T-helper 2 cell treated with Interferon-gamma antibody and Interleukin-4, amounts not matched to agents 5 μg/mL and 100 μg/mL, for 36 hours (primary cell): ENCODE measurements around the gene CHRNA7.
"Not testable (repeated sequence)": the region's sequence is repeated elsewhere in the genome, so short reads cannot be mapped to it uniquely, and the experiment has no call there.

Experiments used
- DNase-seq: peaks from one replicate; pipeline ENCODE4 v3.0.0; 2021; ENCODE audit warnings: low spot score
- H3K27ac Mint-ChIP-seq: one replicate; pipeline ENCODE4 v1.8.0; 2021; ENCODE audit warnings: mild to moderate bottlenecking, mixed read lengths
- H3K27me3 Mint-ChIP-seq: one replicate; pipeline ENCODE4 v1.8.0; 2021; ENCODE audit warnings: low read depth, mixed read lengths
- H3K36me3 Mint-ChIP-seq: one replicate; pipeline ENCODE4 v1.8.0; 2021; ENCODE audit warnings: low read depth, mixed read lengths
- H3K4me1 Mint-ChIP-seq: one replicate; pipeline ENCODE4 v1.8.0; 2021; ENCODE audit warnings: low read depth, mixed read lengths
- H3K4me3 Mint-ChIP-seq: one replicate; pipeline ENCODE4 v1.8.0; 2022; ENCODE audit warnings: mild to moderate bottlenecking, moderate library complexity, mixed read lengths
- H3K9me3 Mint-ChIP-seq: one replicate; pipeline ENCODE4 v1.8.0; 2021; ENCODE audit warnings: mixed read lengths

The CHRNA7 gene

DNA sequence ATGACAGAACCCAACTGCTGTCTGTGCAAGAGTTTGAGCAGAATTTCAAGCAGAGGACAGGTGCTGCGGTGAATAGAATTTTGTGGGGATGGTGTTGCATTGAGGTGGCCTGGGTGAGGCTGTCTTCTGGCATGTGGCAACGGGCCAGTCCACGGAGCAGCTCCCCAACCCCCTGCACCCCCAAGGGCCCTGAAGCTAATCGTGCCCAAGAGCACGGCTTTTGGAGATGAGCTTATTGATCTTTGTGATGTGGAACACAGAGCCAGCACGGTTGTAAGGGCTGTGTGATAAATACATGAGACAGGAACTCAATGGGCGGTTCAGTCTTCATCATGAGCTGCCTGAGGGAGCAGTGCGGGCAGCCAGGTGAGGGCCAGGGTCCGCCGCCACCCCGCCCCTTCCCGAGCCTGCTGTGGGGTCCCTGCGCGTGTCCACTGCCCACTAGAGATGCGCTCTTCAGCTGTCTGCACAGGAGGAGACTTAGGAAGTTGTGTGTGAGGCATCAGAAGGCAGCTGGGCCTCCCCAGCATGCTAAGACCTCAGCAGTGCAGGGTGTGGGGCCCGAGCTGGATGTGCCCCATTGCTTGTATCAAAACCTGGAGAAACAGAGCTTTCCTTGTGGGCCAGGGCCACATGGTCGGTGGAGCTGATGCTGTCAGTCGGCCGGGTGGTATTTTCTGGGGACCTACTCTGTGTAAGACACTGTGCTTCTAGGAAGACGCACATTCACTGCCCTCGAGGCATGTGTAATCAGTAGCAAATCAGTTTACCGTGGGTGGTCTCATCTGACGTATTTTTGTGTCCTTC is 90.5 kb downstream of the CHRNA7 start:
- no peaks in the 10 kb centered on the region for H3K27me3 Mint-ChIP-seq
- H3K27ac Mint-ChIP-seq: no peak overlapping the region
- no peaks in the 10 kb centered on the region for H3K36me3 Mint-ChIP-seq
- no peak overlapping the region for H3K4me3 Mint-ChIP-seq
- no peaks in the 10 kb centered on the region for H3K9me3 Mint-ChIP-seq
- H3K4me1 Mint-ChIP-seq: no peaks in the 10 kb centered on the region
- DNase-seq: no peak

DNA sequence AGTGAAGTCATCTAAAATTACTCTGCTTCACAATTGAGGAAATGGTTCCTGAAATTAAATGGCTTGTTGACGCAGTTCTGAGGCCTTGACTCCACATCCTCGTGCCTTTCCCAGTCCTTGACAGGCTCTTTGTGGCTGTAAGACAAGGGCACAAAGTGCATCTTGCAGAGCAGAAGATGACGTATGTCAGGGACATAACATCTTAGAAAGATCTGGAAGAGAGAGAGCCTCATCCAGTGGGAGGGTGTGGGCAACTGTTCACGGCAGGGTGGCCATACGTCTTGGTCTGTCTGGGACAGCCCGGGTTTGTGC is 91.0 kb downstream of the CHRNA7 start:
- H3K9me3 Mint-ChIP-seq: no peaks in the 10 kb centered on the region
- no peaks in the 10 kb centered on the region for H3K36me3 Mint-ChIP-seq
- H3K4me3 Mint-ChIP-seq: no peak overlapping the region
- no peaks in the 10 kb centered on the region for H3K4me1 Mint-ChIP-seq
- H3K27me3 Mint-ChIP-seq: no peaks in the 10 kb centered on the region
- no peak overlapping the region for H3K27ac Mint-ChIP-seq
- no peak for DNase-seq

DNA sequence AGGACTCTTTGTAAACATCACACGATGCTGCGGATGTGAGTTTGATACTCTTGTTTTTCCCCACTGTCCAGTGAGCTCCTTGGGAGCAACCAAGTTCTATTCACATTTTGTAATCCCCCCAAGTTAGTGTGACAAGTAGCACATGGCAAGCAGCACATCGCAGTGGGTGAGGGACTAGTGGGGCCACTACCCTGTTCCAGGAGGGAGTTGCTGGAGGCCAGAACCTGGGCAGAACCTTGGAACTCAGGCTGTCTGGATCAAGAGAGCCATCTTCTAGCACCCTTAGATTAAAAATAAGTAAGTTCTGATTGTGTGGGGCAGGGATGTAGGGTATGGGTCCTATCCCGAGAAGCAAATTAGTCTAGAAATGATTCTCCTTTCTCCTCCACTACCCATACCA is 91.7 kb downstream of the CHRNA7 start:
- Mint-ChIP-seq H3K27ac (no peak overlapping the region), H3K4me1 (no peaks in the 10 kb centered on the region), H3K27me3 (no peaks in the 10 kb centered on the region), H3K36me3 (no peaks in the 10 kb centered on the region), H3K4me3 (no peak overlapping the region), H3K9me3 (no peaks in the 10 kb centered on the region)
- no peak for DNase-seq

DNA sequence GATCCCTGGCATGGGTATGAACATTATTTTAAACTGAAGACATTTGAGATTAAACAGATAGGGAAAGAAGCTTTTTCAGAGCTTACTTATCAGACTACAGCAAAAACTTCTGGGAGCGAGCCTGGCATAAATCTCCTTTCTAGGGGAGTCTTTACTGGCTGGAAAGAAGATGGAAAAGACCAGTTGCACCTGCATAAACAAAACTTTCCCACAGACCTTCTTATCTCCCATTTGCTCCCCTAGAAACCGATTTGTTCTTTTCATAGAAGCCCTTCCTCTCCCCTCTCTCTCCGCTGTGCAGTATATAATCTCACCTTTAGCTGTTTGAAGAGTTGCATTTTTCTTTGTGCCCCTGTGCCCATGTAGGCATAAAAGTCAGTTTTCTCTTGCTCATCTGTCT is 93.2 kb downstream of the CHRNA7 start:
- Mint-ChIP-seq H3K9me3 (no peaks in the 10 kb centered on the region), H3K27ac (no peak overlapping the region), H3K4me1 (no peaks in the 10 kb centered on the region), H3K36me3 (no peaks in the 10 kb centered on the region), H3K27me3 (no peaks in the 10 kb centered on the region), H3K4me3 (no peak overlapping the region)
- no peak for DNase-seq

DNA sequence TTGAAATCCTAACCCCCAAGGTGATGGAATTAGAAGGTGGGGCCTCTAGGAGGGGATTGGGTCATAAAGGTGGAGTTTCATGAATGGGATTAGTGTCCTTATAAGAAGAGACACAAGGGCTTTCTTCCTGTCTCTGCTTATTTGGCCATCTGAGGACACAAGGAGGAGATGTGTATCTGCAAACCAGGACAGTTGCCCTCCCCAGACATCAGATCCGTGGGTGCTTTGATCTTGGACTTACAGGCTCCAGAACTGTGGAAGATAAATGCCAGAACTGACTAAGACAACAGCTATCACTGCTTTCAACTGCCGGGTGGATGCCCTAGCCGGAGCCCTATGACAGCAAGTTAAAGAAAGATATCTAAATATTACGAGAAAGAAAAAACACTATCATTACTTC is 94.4 kb downstream of the CHRNA7 start:
- Mint-ChIP-seq H3K27ac (no peak overlapping the region), H3K36me3 (no peaks in the 10 kb centered on the region), H3K9me3 (no peaks in the 10 kb centered on the region), H3K4me1 (no peaks in the 10 kb centered on the region), H3K27me3 (no peaks in the 10 kb centered on the region), H3K4me3 (no peak overlapping the region)
- no peak for DNase-seq

DNA sequence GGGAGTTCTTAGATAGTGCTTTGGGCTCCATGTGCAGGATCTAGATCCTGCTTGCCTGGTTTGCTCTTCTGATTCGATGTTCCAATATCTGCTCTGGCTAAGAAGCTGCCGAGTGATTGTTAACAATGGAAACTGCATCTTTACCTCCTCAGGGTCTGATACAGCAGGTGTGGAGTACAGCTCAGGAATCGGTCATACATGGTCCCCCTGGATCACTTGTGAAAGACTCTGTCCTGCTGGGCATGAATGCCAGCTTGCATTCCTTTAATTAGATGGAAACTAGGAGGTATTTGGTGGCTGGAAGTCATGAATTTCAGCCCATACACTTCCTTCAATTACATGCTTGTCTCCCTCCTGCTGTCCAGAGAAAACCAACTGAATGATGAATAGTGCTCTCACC is 95.3 kb downstream of the CHRNA7 start:
- no peak overlapping the region for H3K27ac Mint-ChIP-seq
- DNase-seq: no peak
- no peaks in the 10 kb centered on the region for H3K9me3 Mint-ChIP-seq
- no peaks in the 10 kb centered on the region for H3K27me3 Mint-ChIP-seq
- H3K4me1 Mint-ChIP-seq: no peaks in the 10 kb centered on the region
- H3K36me3 Mint-ChIP-seq: no peaks in the 10 kb centered on the region
- no peak overlapping the region for H3K4me3 Mint-ChIP-seq

DNA sequence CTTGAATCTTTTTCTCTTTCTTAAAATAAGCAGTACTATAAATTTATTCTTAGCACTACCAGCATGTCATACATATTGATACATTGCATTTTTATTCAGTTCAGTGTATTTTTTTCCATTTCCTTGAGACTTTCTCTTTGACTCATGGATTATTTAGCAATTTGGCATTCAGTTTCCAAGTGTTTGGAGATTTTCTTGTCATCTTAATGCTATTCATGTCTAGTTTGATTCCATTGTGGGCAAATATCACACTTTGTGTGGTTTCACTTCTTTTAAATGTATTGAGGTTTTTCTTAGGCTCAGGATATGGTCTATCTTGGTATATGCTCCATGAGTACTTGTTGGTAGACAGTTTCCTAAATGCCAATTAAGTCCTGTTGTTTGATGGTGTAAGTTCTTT is 99.5 kb downstream of the CHRNA7 start:
- Mint-ChIP-seq H3K4me3 (no peak overlapping the region), H3K4me1 (no peaks in the 10 kb centered on the region), H3K9me3 (no peaks in the 10 kb centered on the region), H3K27me3 (no peaks in the 10 kb centered on the region), H3K27ac (no peak overlapping the region), H3K36me3 (no peaks in the 10 kb centered on the region)
- no peak for DNase-seq

DNA sequence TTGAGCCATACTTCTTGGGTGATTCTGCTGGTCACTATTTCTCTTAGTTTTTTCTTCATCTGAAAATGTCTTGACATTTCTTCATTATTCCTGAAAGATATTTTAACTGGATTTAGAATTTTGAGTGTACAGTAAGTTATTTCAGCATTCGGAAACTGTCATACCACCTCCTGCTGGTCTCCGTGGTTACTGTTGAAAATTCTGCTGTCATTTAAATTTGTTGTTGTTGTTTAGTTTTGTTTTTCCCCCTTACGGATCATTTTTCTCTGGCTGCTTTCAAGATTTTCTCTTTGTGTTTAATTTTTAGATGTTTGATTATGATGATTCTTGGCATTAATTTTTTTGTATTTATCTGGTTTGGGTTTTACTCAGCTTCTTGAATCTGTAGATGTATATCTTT is 100.5 kb downstream of the CHRNA7 start:
- no peaks in the 10 kb centered on the region for H3K27me3 Mint-ChIP-seq
- H3K36me3 Mint-ChIP-seq: no peaks in the 10 kb centered on the region
- H3K9me3 Mint-ChIP-seq: no peaks in the 10 kb centered on the region
- H3K4me1 Mint-ChIP-seq: no peaks in the 10 kb centered on the region
- H3K27ac Mint-ChIP-seq: no peak overlapping the region
- no peak overlapping the region for H3K4me3 Mint-ChIP-seq
- DNase-seq: no peak

DNA sequence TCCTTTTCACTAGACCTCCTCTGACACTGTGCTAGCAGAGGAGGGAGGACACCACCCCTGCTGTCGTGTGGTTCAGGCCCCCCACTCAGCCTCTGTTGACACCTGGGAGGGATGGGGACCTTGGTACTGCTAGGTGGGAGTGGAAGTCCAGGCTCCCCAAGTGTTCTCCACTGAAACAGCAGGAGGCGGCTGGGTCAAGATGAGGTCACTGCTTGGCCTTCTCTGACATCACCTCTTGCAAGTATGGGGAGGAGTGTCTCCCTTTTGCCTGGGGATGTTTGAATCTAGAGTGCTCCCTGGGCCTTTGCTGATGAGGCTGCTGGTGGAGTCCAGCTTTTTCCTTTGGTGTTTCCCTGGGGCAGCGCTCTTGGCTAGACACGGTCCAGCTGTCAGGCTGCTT is 101.5 kb downstream of the CHRNA7 start:
- Mint-ChIP-seq H3K27ac (no peak overlapping the region), H3K4me3 (no peak overlapping the region), H3K36me3 (no peaks in the 10 kb centered on the region), H3K27me3 (no peaks in the 10 kb centered on the region), H3K9me3 (no peaks in the 10 kb centered on the region), H3K4me1 (no peaks in the 10 kb centered on the region)
- no peak for DNase-seq

DNA sequence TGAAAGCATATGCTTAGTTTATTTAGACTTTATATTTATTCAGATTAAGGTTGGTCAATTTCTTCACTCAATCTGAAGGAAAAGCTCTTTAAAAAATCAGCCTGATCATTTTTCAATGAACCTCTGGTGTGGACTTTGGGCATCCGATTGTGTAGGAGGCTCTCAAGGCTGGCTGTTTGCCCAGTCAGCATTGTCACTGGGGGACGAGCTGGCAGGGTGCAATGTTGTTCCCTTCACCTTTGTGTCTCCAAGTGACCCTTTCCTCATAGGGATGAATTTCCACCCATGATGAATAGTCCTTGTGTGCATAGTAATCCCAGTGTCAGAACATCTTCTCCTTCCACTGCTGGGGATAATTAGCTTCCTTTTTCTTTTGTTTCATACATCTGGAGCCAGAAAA is 102.5 kb downstream of the CHRNA7 start:
- no peak for DNase-seq
- H3K4me3 Mint-ChIP-seq: no peak overlapping the region
- H3K36me3 Mint-ChIP-seq: no peaks in the 10 kb centered on the region
- H3K4me1 Mint-ChIP-seq: no peaks in the 10 kb centered on the region
- no peaks in the 10 kb centered on the region for H3K27me3 Mint-ChIP-seq
- no peaks in the 10 kb centered on the region for H3K9me3 Mint-ChIP-seq
- no peak overlapping the region for H3K27ac Mint-ChIP-seq

DNA sequence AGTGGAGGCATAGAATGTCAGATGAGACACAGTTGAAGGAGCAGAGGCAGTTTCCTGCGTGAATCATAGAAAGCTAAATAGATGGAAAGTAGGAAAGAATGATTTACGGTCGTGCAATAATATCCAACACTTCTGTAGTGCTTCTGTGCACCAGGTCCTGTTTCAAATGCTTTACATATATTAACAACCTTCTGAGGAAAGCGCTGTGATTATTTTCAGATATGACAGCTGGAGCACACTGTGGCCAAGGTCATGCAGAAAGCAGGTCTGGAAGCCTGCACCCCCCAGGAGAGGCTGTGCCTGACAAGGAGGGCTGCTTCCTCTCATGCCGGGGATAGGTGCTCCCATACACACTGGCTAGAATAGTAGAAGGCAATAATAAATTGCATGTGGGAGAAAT is 104.5 kb downstream of the CHRNA7 start:
- no peak for DNase-seq
- H3K9me3 Mint-ChIP-seq: no peaks in the 10 kb centered on the region
- H3K27me3 Mint-ChIP-seq: no peaks in the 10 kb centered on the region
- H3K4me1 Mint-ChIP-seq: no peaks in the 10 kb centered on the region
- no peaks in the 10 kb centered on the region for H3K36me3 Mint-ChIP-seq
- H3K27ac Mint-ChIP-seq: no peak overlapping the region
- H3K4me3 Mint-ChIP-seq: no peak overlapping the region

DNA sequence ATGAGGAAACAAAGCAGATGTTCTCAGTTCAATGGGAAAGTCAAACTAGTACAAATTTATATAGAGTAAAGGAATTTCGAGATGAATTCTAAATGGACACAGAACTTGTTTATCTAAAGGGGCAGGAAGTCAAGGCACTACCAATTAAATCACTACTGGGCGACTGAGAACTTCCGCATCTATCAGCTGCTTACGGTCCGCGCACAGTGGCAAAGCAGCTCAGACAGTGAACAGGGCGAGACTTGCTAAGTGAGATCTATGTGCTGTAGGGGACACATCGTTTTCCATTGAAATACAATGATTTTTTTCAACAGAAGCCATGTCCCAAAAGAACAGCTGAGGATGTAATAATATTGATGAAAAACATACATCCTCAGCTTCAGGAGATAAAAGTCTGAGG is 105.0 kb downstream of the CHRNA7 start:
- DNase-seq: no peak
- Mint-ChIP-seq H3K4me3 (no peak overlapping the region), H3K9me3 (no peaks in the 10 kb centered on the region), H3K4me1 (no peaks in the 10 kb centered on the region), H3K27ac (no peak overlapping the region), H3K36me3 (no peaks in the 10 kb centered on the region), H3K27me3 (no peaks in the 10 kb centered on the region)

DNA sequence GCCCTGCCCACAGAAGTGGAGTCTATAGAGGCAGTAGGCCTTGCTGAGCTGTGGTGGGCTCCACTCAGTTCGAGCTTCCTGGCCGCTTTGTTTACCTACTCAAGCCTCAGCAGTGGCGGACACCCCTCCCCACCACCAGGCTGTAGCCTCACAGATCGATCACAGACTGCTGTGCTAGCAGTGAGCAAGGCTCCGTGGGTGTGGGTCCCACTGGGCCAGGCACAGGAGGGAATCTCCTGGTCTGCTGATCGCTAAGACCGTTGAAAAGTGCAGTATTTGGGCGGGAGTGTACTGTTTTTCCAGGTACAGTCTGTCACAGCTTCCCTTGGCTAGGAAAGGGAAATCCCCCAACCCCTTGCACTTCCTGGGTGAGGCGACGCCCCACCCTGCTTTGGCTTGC is 115.2 kb downstream of the CHRNA7 start:
- not testable (repeated sequence) for H3K27me3 Mint-ChIP-seq, H3K4me3 Mint-ChIP-seq

DNA sequence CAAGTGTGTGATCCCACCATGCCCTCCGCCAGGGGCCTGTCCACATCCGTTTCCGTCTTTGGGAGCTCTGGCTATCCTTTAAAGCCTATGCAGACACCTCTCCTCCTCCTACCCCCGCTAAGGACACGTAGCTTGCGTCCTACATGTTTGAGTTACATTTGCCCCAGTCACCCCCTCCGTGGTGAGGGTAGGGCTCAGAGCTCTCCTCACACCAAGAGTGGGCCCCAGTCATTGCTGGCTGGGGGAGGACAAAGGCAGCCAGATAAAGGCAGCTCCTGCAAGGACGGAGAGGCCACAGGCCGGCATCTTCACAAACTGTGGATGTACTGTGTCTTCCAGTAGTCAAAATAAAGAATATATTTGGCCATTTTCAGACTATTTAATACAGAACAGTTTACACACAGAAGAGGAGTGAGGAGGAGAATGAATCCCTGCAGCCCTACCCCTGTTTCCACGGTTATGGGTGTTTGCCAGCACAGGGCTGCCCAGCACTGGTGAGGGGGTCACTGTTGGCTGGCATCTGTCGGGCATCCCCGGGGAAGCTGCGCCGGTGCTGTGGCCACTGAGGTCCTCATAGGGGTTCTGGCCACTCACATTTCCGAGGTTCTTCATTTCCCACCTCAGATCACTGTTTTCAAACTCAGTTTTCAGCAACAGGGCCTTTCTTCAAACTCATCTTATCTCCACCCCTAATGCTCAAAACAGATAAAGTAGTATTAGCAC is 118.7 kb downstream of the CHRNA7 start:
- DNase-seq: no peak
- no peaks in the 10 kb centered on the region for H3K27me3 Mint-ChIP-seq
- no peak overlapping the region for H3K4me3 Mint-ChIP-seq
- no peak overlapping the region for H3K27ac Mint-ChIP-seq
- no peaks in the 10 kb centered on the region for H3K36me3 Mint-ChIP-seq
- no peaks in the 10 kb centered on the region for H3K9me3 Mint-ChIP-seq
- H3K4me1 Mint-ChIP-seq: no peaks in the 10 kb centered on the region

More for the DNA sequence above, 115.2 kb downstream of the CHRNA7 start:
- H3K4me1 Mint-ChIP-seq, DNase-seq, H3K36me3 Mint-ChIP-seq, H3K27ac Mint-ChIP-seq, H3K9me3 Mint-ChIP-seq: not testable (repeated sequence)

DNA sequence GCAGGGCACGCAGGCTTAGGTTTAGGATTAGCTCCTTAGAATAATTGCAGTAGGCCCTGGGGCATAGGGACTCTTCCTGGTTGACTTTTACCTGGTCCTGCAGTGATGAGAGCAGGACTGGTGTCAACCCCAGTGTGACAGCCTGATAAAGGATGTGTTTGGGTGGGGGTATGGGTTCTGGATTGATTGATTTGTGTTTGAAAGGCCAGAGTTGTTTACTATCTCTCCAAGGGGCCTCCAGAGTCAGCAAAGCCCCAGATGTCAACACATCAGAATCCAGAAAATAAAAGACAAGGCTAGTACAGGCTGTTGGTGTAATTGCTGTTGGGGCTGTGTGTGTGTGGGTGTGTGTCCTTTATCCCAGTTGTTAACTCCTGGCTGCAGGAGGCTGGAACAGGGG is 122.3 kb downstream of the CHRNA7 start:
- no peak for DNase-seq
- H3K9me3 Mint-ChIP-seq: no peaks in the 10 kb centered on the region
- H3K27me3 Mint-ChIP-seq: no peaks in the 10 kb centered on the region
- H3K4me3 Mint-ChIP-seq: no peak overlapping the region
- H3K36me3 Mint-ChIP-seq: no peaks in the 10 kb centered on the region
- H3K27ac Mint-ChIP-seq: no peak overlapping the region
- H3K4me1 Mint-ChIP-seq: no peaks in the 10 kb centered on the region
